OCI-LY1 (cell line): ENCODE data around the gene HSD11B1L.
"Not testable (repeated sequence)": the region's sequence is repeated elsewhere in the genome, so short reads cannot be mapped to it uniquely, and the experiment has no call there.

ENCODE experiments used
- H2AFZ ChIP-seq: fragments of 200-600 bp; sonication (generic), shearing (Covaris generic); 2 replicates; pipeline ENCODE4 v1.6.0; 2014; ENCODE audit warnings: antibody characterized with exemption, mild to moderate bottlenecking, low read length
- H3F3A ChIP-seq: fragments of 200-600 bp; sonication (generic), shearing (Covaris generic); 2 replicates; pipeline ENCODE4 v1.6.0; 2014; ENCODE audit warnings: mild to moderate bottlenecking, antibody characterized with exemption, low read length, moderate library complexity; ENCODE audit not compliant: insufficient read depth
- H3K27ac ChIP-seq: fragments of 200-600 bp; sonication (generic); 2 replicates; pipeline ENCODE4 v1.5.1; 2014; ENCODE audit warnings: low read length, mixed run types, mild to moderate bottlenecking, low read depth; ENCODE audit not compliant: poor library complexity, severe bottlenecking
- H3K27me3 ChIP-seq: fragments of 200-600 bp; sonication (generic); 2 replicates; pipeline ENCODE4 v1.6.0; 2014; ENCODE audit warnings: antibody characterized with exemption, mild to moderate bottlenecking, low read length, moderate library complexity; ENCODE audit not compliant: insufficient read depth
- H3K36me3 ChIP-seq: fragments of 200-600 bp; sonication (generic); 2 replicates; pipeline ENCODE4 v1.6.1; 2014; ENCODE audit warnings: mild to moderate bottlenecking, antibody characterized with exemption, low read length, moderate library complexity, mixed read lengths; ENCODE audit not compliant: insufficient read depth
- H3K4me1 ChIP-seq: fragments of 200-600 bp; sonication (generic); 2 replicates; pipeline ENCODE4 v1.5.1; 2014; ENCODE audit warnings: mild to moderate bottlenecking, low read length, moderate library complexity; ENCODE audit not compliant: insufficient read depth, severe bottlenecking
- H3K4me2 ChIP-seq: fragments of 200-600 bp; sonication (generic), shearing (Covaris generic); 2 replicates; pipeline ENCODE4 v1.6.1; 2014; ENCODE audit warnings: low read length
- H3K4me3 ChIP-seq: fragments of 200-600 bp; sonication (generic); 2 replicates; pipeline ENCODE4 v1.5.1; 2014; ENCODE audit warnings: low read length, low read depth, mild to moderate bottlenecking, mixed read lengths; ENCODE audit not compliant: poor library complexity, severe bottlenecking
- H3K79me2 ChIP-seq: fragments of 200-600 bp; shearing (Covaris generic); 2 replicates; pipeline ENCODE4 v1.6.1; 2016; ENCODE audit warnings: mixed run types, low read length, mixed read lengths; ENCODE audit not compliant: insufficient read depth
- H3K9ac ChIP-seq: fragments of 200-600 bp; sonication (generic), shearing (Covaris generic); 2 replicates; pipeline ENCODE4 v1.6.1; 2014; ENCODE audit warnings: mild to moderate bottlenecking, low read length, mixed read lengths
- H3K9me2 ChIP-seq: fragments of 200-600 bp; sonication (generic), shearing (Covaris generic); 2 replicates; pipeline ENCODE4 v1.6.1; 2014; ENCODE audit warnings: low read depth, mild to moderate bottlenecking, low read length, mixed read lengths
- H3K9me3 ChIP-seq: fragments of 200-600 bp; shearing (Covaris generic); 2 replicates; pipeline ENCODE4 v1.6.1; 2014; ENCODE audit warnings: low read length, mixed read lengths
- H4K20me1 ChIP-seq: fragments of 200-600 bp; sonication (generic), shearing (Covaris generic); 2 replicates; pipeline ENCODE4 v1.6.0; 2016; ENCODE audit warnings: mild to moderate bottlenecking, low read length; ENCODE audit not compliant: insufficient read depth
- EZH2 ChIP-seq: fragments of 200-600 bp; sonication (generic), shearing (Covaris generic); IDR thresholded peaks from 2 replicates; pipeline ENCODE4 v1.8.0; 2017; ENCODE audit warnings: borderline replicate concordance, mixed run types, mild to moderate bottlenecking, antibody characterized with exemption, low read length, moderate library complexity, mixed read lengths
- TF ChIP-seq, protein P1 (sequence below): fragments of 200-600 bp; sonication (generic), shearing (Covaris generic); IDR thresholded peaks from 2 replicates; pipeline ENCODE4 v1.5.1; 2017; ENCODE audit warnings: mild to moderate bottlenecking, antibody characterized with exemption, low read length, moderate library complexity, mixed read lengths

The HSD11B1L gene

DNA sequence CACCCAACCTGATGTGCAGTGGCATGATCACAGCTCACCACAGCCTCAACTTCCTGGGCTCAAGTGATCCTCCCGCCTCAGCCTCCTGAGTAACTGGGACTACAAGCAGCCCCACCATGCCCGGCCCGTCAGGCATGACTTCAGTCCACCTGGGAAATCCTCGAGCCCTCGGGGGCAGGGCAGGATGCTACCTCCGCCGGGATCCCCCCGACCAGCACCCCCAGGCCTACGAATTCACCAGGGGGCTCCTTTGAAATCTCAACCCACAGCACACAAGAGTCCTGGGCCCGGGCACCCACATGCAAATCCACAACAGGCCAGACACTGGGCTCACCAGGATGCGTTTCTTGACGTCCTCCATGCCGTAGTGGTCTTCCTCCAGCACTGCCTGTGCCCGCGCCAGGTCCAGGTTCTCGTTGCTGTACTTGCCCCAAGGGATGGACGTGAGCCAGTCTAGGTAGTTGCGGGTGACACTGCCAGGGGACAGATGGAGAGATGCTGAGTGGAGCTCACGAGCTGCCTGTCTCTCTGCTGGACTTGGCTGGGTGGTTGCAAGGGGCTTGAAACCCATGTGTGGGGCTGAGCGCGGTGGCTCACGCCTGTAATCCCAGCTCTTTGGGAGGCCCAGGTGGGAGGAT lies 19.7 kb downstream of the HSD11B1L start:
- no peaks in the 10 kb centered on the region for H3K79me2 ChIP-seq
- peaks cover 79% of the 10 kb centered on the region for H3K36me3 ChIP-seq
- H3K4me1 ChIP-seq: peaks cover 19% of the 10 kb centered on the region
- no peaks in the 10 kb centered on the region for H3F3A ChIP-seq
- H2AFZ ChIP-seq: no peak overlapping the region
- no peaks in the 10 kb centered on the region for H3K9me2 ChIP-seq
- H3K27me3 ChIP-seq: no peaks in the 10 kb centered on the region
- H3K4me2 ChIP-seq: no peak overlapping the region
- H3K9me3 ChIP-seq: no peaks in the 10 kb centered on the region
- no peaks in the 10 kb centered on the region for H4K20me1 ChIP-seq
- H3K27ac ChIP-seq: no peak overlapping the region
- TF ChIP-seq, protein P1, sequence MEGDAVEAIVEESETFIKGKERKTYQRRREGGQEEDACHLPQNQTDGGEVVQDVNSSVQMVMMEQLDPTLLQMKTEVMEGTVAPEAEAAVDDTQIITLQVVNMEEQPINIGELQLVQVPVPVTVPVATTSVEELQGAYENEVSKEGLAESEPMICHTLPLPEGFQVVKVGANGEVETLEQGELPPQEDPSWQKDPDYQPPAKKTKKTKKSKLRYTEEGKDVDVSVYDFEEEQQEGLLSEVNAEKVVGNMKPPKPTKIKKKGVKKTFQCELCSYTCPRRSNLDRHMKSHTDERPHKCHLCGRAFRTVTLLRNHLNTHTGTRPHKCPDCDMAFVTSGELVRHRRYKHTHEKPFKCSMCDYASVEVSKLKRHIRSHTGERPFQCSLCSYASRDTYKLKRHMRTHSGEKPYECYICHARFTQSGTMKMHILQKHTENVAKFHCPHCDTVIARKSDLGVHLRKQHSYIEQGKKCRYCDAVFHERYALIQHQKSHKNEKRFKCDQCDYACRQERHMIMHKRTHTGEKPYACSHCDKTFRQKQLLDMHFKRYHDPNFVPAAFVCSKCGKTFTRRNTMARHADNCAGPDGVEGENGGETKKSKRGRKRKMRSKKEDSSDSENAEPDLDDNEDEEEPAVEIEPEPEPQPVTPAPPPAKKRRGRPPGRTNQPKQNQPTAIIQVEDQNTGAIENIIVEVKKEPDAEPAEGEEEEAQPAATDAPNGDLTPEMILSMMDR: no peak
- no peak for TF ChIP-seq EZH2
- H3K4me3 ChIP-seq: no peak overlapping the region
- no peak overlapping the region for H3K9ac ChIP-seq

DNA sequence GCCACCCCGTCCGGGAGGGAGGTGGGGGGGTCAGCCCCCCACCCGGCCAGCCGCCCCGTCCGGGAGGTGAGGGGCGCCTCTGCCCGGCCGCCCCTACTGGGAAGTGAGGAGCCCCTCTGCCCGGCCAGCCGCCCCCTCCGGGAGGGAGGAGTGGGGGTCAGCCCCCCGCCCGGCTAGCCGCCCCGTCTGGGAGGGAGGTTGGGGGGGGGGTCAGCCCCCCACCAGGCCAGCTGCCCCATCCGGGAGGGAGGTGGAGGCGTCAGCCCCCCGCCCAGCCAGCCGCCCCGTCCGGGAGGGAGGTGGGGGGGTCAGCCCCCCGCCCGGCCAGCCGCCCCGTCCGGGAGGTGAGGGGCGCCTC lies 21.2 kb downstream of the HSD11B1L start:
- H2AFZ ChIP-seq, H4K20me1 ChIP-seq, H3K9me2 ChIP-seq, H3K4me2 ChIP-seq, H3K9me3 ChIP-seq, H3F3A ChIP-seq, H3K79me2 ChIP-seq, H3K27ac ChIP-seq, H3K27me3 ChIP-seq, H3K4me3 ChIP-seq, H3K9ac ChIP-seq: not testable (repeated sequence)
- peaks cover 79% of the 10 kb centered on the region for H3K36me3 ChIP-seq
- peaks cover 13% of the 10 kb centered on the region for H3K4me1 ChIP-seq

DNA sequence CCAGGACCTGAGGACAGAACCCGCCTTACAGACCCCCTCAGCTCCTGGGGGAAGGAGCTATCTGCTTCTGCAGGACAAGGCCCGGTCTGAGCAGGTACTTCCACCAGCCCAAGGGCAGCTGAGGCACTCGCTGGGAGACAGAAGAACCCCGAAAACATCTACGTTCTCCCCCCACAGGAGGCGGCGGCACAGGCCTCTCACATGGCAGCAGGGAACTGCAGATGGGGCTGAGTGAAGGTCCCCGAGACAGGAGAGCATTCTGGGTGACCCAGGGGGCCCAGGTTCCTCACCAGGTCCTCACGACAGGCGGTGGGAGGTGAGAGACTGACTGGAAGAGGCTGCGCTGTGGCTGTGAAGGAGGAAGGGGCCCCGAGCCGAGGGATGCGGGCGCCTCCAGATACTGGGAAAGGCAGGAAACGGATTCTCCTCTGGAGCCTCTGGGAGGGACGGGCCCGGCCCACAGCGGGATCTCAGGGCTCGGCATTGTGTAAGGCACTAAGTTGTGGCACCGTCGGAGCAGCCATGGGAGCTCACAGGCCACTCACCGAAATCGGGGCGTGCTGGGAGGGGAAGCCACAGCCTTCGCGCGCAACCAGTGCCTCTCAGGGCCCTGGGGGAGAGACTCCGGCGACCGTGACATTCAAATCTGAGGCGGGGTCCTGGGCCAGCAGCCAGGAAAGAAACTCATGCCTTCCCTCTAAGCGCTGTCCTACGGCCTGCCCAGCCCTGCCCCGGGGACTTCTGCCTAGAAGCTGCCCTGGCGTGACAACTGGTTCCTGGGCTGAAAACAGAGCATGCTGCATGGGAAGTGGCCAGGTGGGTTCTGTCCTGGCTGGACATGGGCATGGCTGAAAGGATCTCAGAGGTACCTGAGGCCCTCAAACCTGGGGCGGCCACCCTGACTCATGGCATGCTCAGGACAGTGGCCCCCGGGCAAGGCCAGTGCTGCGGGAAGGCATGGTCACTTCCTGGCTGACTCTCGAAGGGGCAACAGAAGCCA lies 23.3 kb downstream of the HSD11B1L start:
- no peak overlapping the region for H3K4me3 ChIP-seq
- H3K9me2 ChIP-seq: no peaks in the 10 kb centered on the region
- H3K4me2 ChIP-seq: no peak overlapping the region
- no peak overlapping the region for H3K27ac ChIP-seq
- H4K20me1 ChIP-seq: no peaks in the 10 kb centered on the region
- H2AFZ ChIP-seq: no peak overlapping the region
- peaks cover 82% of the 10 kb centered on the region for H3K36me3 ChIP-seq
- H3K4me1 ChIP-seq: peaks cover 6% of the 10 kb centered on the region
- H3K9ac ChIP-seq: no peak overlapping the region
- H3K79me2 ChIP-seq: no peaks in the 10 kb centered on the region
- H3F3A ChIP-seq: no peaks in the 10 kb centered on the region
- no peak for TF ChIP-seq EZH2
- TF ChIP-seq, protein P1: no peak
- H3K27me3 ChIP-seq: no peaks in the 10 kb centered on the region
- H3K9me3 ChIP-seq: no peaks in the 10 kb centered on the region
